K562 (cell line): Measurements from ENCODE around the gene DCAF7. TPM values are rescaled to one million over a fixed set of nuclear protein-coding genes. Genes with fewer than 3 reads are reported as not detected.

Source experiments
- ATAC-seq: fragments of 200-7000 bp; cut with Tn5 transposase; 3 replicates; pipeline ENCODE4 v1.9.1; 2020; ENCODE audit warnings: moderate library complexity
- BruUV-seq: library from RNA; stranded (reverse); fragments of 400-500 nt; replicated peaks from 2 replicates; lab custom pipeline; 2021; lab: Mats Ljungman, UMichigan
- CTCF ChIA-PET: fragments of 300-600 bp; formaldehyde crosslinking; extraction: SDS; loops from one replicate; lab custom pipeline; 2021; ENCODE audit warnings: low intra/inter-chr PET ratio; lab: Yijun Ruan, JAX
- POLR2A ChIA-PET: fragments of 300-600, 350-650 bp; sonication (Branson Sonifier 250); formaldehyde crosslinking; extraction: SDS; loops from one replicate; lab custom pipeline; 2021; ENCODE audit warnings: antibody characterized with exemption, inconsistent platforms; lab: Yijun Ruan, JAX
- DNase-seq, 4 experiments: peaks; one replicate each; pipeline versions ENCODE4 v3.0.0 to v3.0.0-alpha.2; 2011 to 2018; ENCODE audit warnings: low spot score in 3 of 4, mixed read lengths in 3 of 4; ENCODE audit errors: extremely low read depth in 1 of 4
- FAIRE-seq: peaks from 2 replicates; lab custom pipeline; 2011; peaks lifted over from hg19 to GRCh38; lab: Jason Lieb, UNC
- H2AFZ ChIP-seq: 2 replicates; pipeline ENCODE4 v1.6.0; 2011; ENCODE audit warnings: low read depth, low read length, control low read depth, inconsistent platforms
- H3K27ac ChIP-seq: fragments of 200-600 bp; 3 replicates; pipeline ENCODE4 v1.8.0; 2011; ENCODE audit warnings: low read depth, mild to moderate bottlenecking, control low read depth, inconsistent platforms, low read length, moderate library complexity, mixed read lengths; ENCODE audit errors: extremely low read depth
- H3K27me3 ChIP-seq, 2 experiments: fragments of 300-600 bp in 1 of 2; 2 replicates in 1 of 2; 3 replicates in 1 of 2; pipeline versions ENCODE4 v1.6.0 to v1.8.0; 2011; ENCODE audit warnings: inconsistent platforms in 2 of 2, low read length in 2 of 2, mild to moderate bottlenecking in 1 of 2, mixed read lengths in 1 of 2, moderate library complexity in 1 of 2; ENCODE audit not compliant: control insufficient read depth in 2 of 2, insufficient read depth in 2 of 2
- H3K36me3 ChIP-seq: fragments of 300-600 bp; 3 replicates; pipeline ENCODE4 v1.8.0; 2011; ENCODE audit warnings: mild to moderate bottlenecking, low read length, inconsistent platforms; ENCODE audit not compliant: control insufficient read depth, insufficient read depth
- H3K4me1 ChIP-seq, 2 experiments: fragments of 200-600 bp in 1 of 2; replicated peaks in 1 of 2; 2 replicates in 1 of 2; 3 replicates in 1 of 2; pipeline versions ENCODE4 v1.5.1 to v1.8.0; 2011; ENCODE audit warnings: inconsistent platforms in 2 of 2, low read length in 2 of 2, mild to moderate bottlenecking in 1 of 2, mixed read lengths in 1 of 2, moderate library complexity in 1 of 2; ENCODE audit not compliant: control insufficient read depth in 2 of 2, insufficient read depth in 2 of 2
- H3K4me2 ChIP-seq: 2 replicates; pipeline ENCODE4 v1.6.1; 2011; ENCODE audit warnings: low read length, control low read depth, inconsistent platforms, mixed read lengths; ENCODE audit not compliant: insufficient read depth
- H3K4me3 ChIP-seq: fragments of 200-600 bp; sonication (generic), shearing (Covaris generic); 2 replicates; pipeline ENCODE4 v1.5.1; 2016; ENCODE audit warnings: control low read depth, inconsistent platforms
- H3K79me2 ChIP-seq: fragments of 200-600 bp; 3 replicates; pipeline ENCODE4 v1.8.0; 2011; ENCODE audit warnings: low read length, inconsistent platforms; ENCODE audit not compliant: control insufficient read depth, insufficient read depth
- H3K9ac ChIP-seq, 2 experiments: 2 replicates each; pipeline versions ENCODE4 v1.6.0 to v1.6.1; 2011; ENCODE audit warnings: low read depth in 2 of 2, low read length in 2 of 2, control low read depth in 1 of 2, inconsistent platforms in 1 of 2, mild to moderate bottlenecking in 1 of 2, mixed read lengths in 1 of 2; ENCODE audit not compliant: insufficient read depth in 1 of 2
- H3K9me1 ChIP-seq: one replicate; pipeline ENCODE4 v1.6.0; 2011; ENCODE audit warnings: inconsistent platforms, mild to moderate bottlenecking, low read length, moderate library complexity; ENCODE audit not compliant: control insufficient read depth, insufficient read depth
- H3K9me3 ChIP-seq: replicated peaks from 2 replicates; pipeline ENCODE4 v1.5.1; 2011; ENCODE audit warnings: low read depth, low read length, inconsistent platforms; ENCODE audit not compliant: control insufficient read depth, insufficient read depth
- H4K20me1 ChIP-seq: replicated peaks from 2 replicates; pipeline ENCODE4 v1.6.1; 2011; ENCODE audit warnings: low read length, inconsistent platforms, mixed read lengths; ENCODE audit not compliant: control insufficient read depth, insufficient read depth
- BCOR ChIP-seq: fragments of 450-650 bp; IDR thresholded peaks from 2 replicates; pipeline ENCODE4 v1.6.1; 2016
- CBFB ChIP-seq: sonication (generic); formaldehyde crosslinking; IDR thresholded peaks from 2 replicates; pipeline ENCODE4 v1.4.0; 2020; ENCODE audit warnings: mild to moderate bottlenecking, missing genetic modification reagents
- MAFF ChIP-seq: IDR thresholded peaks from 2 replicates; pipeline ENCODE4 v1.6.1; 2012; ENCODE audit warnings: low read length, improper control_type of control experiment
- WGBS: fragments of 100-300 bp; shearing (Covaris generic); methylation state at CpG from one replicate; pipeline ENCODE4 v1.1.6; 2016; ENCODE audit warnings: low coverage, mixed read lengths; ENCODE audit not compliant: insufficient coverage; ENCODE audit errors: missing lambda C conversion rate; 5-methylcytosine and 5-hydroxymethylcytosine counted together
- in situ Hi-C: fragments of 300-500 bp; cut with MboI; formaldehyde crosslinking; loops from 4 replicates; pipeline ENCODE4 v1.15.0; 2018; ENCODE audit warnings: inconsistent platforms, mixed read lengths
- intact Hi-C: fragments of 100-400 bp; cut with micrococcal nuclease; formaldehyde crosslinking; loops from 2 replicates; pipeline ENCODE4 v1.14.2; 2022
- polyA plus RNA-seq, 8 experiments: library from polyadenylated mRNA; depleted of rRNA in 4 of 8; stranded (reverse) in 5 of 8; unstranded in 3 of 8; fragments of >200 nt; fragmentation: Nextera tagmentation in 2 of 8; fragmentation: Illumina TruSeq in 1 of 8; extraction: Ambion mirVana in 2 of 8; extraction: Trizol in 1 of 8; gene quantifications; 2 replicates each; pipeline versions ENCODE4 v1.2.1 to v1.2.3, GENCODE V29; 2011 to 2014; ENCODE audit warnings: inconsistent platforms in 1 of 8, missing spikeins in 1 of 8
- total RNA-seq, 7 experiments: library from RNA; depleted of rRNA in 6 of 7; stranded (reverse); fragments of >200 nt in 6 of 7; fragmentation: Illumina TruSeq in 2 of 7; extraction: Trizol in 2 of 7; gene quantifications; 2 replicates each; pipeline versions ENCODE4 v1.2.1 to v1.2.3, GENCODE V29; 2011 to 2021; ENCODE audit warnings: low replicate concordance in 1 of 7

The DCAF7 gene
- total and polyA plus RNA-seq, 9 of the 15 experiments (the other 6 are each of a cell fraction or from before 2014, with no cell fraction given): 30.8 to 123 (median 40.2) TPM

GRCh38 chr17:63544467-63545301 is 5.6 kb upstream of the DCAF7 start (continued):
- no peak for TF ChIP-seq CBFB (CRISPR knock-in tag)

- DNase-seq (no peak), FAIRE-seq (no peak), ATAC-seq (no peak)
- Histone ChIP-seq H3K27me3 (no peaks in the 10 kb centered on the region), H3K4me1 (peaks cover 0 to 22% of the 10 kb centered on the region in 2 experiments; a peak in 2 of 5 replicates), H2AFZ (no peak overlapping the region), H3K9me3 (no peaks in the 10 kb centered on the region), H3K79me2 (peaks cover 18% of the 10 kb centered on the region), H3K9ac (peak overlapping the region in 1 of 2 experiments; percentile 53; a peak in 1 of 4 replicates), H3K27ac (no peak overlapping the region), H3K4me3 (no peak overlapping the region), H3K9me1 (no peaks in the 10 kb centered on the region), H4K20me1 (peaks cover 3% of the 10 kb centered on the region; the same call in 1 of the 2 replicates), H3K36me3 (no peaks in the 10 kb centered on the region), H3K4me2 (no peak overlapping the region)
- ChIA-PET POLR2A (interaction anchor here (0.6 to 1.5 kb wide), 5 partner anchors 10 to 245 kb away, joined by 3 to 4 read pairs (median 3); no protein-coding TSS in a partner anchor), CTCF (no interaction called here)
- 51% methylated on average over 9 of the region's 9 CpGs for WGBS
- intact Hi-C loops (no loop called here), in situ Hi-C loops (no loop called here)
- BruUV-seq: no TSS peak
- TF ChIP-seq BCOR (peak; percentile 61), MAFF (no peak)
Measured at GRCh38 chr17:63546308-63547082, 3.8 kb upstream of the DCAF7 start.
